HG03103 (cell line): ENCODE measurements around the gene RNF32.
"Not testable (repeated sequence)": the region's sequence is repeated elsewhere in the genome, so short reads cannot be mapped to it uniquely, and the experiment has no call there.

Experiments used
- ATAC-seq: cut with Tn5 transposase; IDR thresholded peaks from one replicate; pipeline ENCODE4 v1.9.1; 2021; ENCODE audit warnings: low read depth; ENCODE audit not compliant: unreplicated experiment

Gene RNF32

GRCh38 chr7:156669035-156669828 is 28.7 kb downstream of the RNF32 start:
- no peak for ATAC-seq

GRCh38 chr7:156673454-156673853 is 32.9 kb downstream of the RNF32 start:
- no peak for ATAC-seq

GRCh38 chr7:156673902-156674301 is 33.3 kb downstream of the RNF32 start:
- ATAC-seq: no peak

- ATAC-seq: no peak
Observed at GRCh38 chr7:156675721-156676120, 35.1 kb downstream of the RNF32 start.

- ATAC-seq: no peak
Observed at GRCh38 chr7:156676263-156676662, 35.7 kb downstream of the RNF32 start.

GRCh38 chr7:156677374-156678054 is 36.9 kb downstream of the RNF32 start:
- no peak for ATAC-seq

- ATAC-seq: no peak
Observed at GRCh38 chr7:156680281-156680680, 39.7 kb downstream of the RNF32 start.

- ATAC-seq: no peak
Observed at GRCh38 chr7:156682928-156683327, 42.4 kb downstream of the RNF32 start.

- ATAC-seq: no peak
Observed at GRCh38 chr7:156684251-156684650, 43.7 kb downstream of the RNF32 start.

- no peak for ATAC-seq
Observed at GRCh38 chr7:156684661-156685060, 44.1 kb downstream of the RNF32 start.

- ATAC-seq: no peak
Observed at GRCh38 chr7:156691764-156692163, 51.2 kb downstream of the RNF32 start.

- no peak for ATAC-seq
Observed at GRCh38 chr7:156692849-156693248, 52.3 kb downstream of the RNF32 start.

- ATAC-seq: no peak
Observed at GRCh38 chr7:156693627-156694026, 53.1 kb downstream of the RNF32 start.

- ATAC-seq: not testable (repeated sequence)
Observed at GRCh38 chr7:156697283-156697682, 56.7 kb downstream of the RNF32 start.

GRCh38 chr7:156698512-156698911 is 57.9 kb downstream of the RNF32 start:
- ATAC-seq: not testable (repeated sequence)

- not testable (repeated sequence) for ATAC-seq
Observed at GRCh38 chr7:156701787-156702186, 61.2 kb downstream of the RNF32 start.

GRCh38 chr7:156702399-156702798 is 61.8 kb downstream of the RNF32 start:
- ATAC-seq: no peak

GRCh38 chr7:156703209-156703608 is 62.6 kb downstream of the RNF32 start:
- no peak for ATAC-seq

- no peak for ATAC-seq
Observed at GRCh38 chr7:156703773-156704482, 63.4 kb downstream of the RNF32 start.

- ATAC-seq: no peak
Observed at GRCh38 chr7:156722043-156722826, 81.7 kb downstream of the RNF32 start.

- no peak for ATAC-seq
Observed at GRCh38 chr7:156725073-156725472, 84.5 kb downstream of the RNF32 start.
